LNCaP clone FGC (cell line): Measurements from ENCODE around the gene TRPC4.

Experiments used
- DNase-seq: peaks from one replicate; pipeline ENCODE4 v3.0.0-alpha.2; 2011; ENCODE audit warnings: low read depth
- H3K4me3 ChIP-seq: 2 replicates; pipeline ENCODE4 v1.5.1; 2011; ENCODE audit warnings: mild to moderate bottlenecking, low read depth, low read length, control low read depth
- TF ChIP-seq, protein P1 (sequence below): IDR thresholded peaks from 2 replicates; pipeline ENCODE4 v1.5.1; 2012; ENCODE audit warnings: mild to moderate bottlenecking; ENCODE audit not compliant: control insufficient read depth, insufficient read depth; ENCODE audit errors: extremely low read depth

TRPC4 gene

DNA sequence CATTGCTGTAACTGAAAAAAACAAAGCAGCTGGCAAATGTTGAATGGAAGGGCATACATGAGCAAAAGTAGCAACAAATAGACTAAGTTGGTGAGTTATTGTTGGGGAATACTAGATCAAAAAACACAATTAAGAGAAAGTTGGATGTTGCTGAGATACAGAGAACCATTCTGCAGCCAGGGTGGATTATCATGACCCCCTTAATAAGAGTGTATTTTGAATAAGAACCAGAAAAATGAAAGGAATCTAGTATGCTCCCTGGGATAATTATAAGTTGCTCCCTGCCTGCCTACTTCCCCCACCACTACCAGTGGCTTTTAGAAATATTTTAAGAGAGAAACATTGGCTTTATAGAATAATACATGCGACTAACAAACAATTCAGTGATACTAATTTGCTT lies 14.5 kb upstream of the TRPC4 start:
- TF ChIP-seq, protein P1, sequence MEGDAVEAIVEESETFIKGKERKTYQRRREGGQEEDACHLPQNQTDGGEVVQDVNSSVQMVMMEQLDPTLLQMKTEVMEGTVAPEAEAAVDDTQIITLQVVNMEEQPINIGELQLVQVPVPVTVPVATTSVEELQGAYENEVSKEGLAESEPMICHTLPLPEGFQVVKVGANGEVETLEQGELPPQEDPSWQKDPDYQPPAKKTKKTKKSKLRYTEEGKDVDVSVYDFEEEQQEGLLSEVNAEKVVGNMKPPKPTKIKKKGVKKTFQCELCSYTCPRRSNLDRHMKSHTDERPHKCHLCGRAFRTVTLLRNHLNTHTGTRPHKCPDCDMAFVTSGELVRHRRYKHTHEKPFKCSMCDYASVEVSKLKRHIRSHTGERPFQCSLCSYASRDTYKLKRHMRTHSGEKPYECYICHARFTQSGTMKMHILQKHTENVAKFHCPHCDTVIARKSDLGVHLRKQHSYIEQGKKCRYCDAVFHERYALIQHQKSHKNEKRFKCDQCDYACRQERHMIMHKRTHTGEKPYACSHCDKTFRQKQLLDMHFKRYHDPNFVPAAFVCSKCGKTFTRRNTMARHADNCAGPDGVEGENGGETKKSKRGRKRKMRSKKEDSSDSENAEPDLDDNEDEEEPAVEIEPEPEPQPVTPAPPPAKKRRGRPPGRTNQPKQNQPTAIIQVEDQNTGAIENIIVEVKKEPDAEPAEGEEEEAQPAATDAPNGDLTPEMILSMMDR: no peak
- no peak overlapping the region for H3K4me3 ChIP-seq
- no peak for DNase-seq

DNA sequence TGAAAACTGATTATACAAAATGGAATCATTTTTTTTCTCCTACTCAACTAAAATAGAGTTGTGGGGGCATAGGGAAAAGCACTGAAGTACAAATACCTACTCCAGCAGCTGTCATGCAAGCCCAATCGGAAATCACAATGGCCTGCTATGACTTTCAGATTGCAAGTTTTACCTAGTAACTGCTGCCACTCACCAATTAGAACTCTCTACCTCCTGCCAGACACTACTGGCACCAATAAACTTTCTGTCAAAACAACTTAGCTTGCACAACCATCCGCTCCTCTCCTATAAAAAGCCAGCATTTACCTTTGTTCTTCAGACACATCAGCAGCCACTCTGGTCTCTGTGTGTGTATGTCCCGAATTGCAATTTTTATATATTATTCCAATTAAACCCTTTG lies 9.3 kb upstream of the TRPC4 start:
- TF ChIP-seq, protein P1: no peak
- DNase-seq: peak; percentile 22
- H3K4me3 ChIP-seq: no peak overlapping the region

DNA sequence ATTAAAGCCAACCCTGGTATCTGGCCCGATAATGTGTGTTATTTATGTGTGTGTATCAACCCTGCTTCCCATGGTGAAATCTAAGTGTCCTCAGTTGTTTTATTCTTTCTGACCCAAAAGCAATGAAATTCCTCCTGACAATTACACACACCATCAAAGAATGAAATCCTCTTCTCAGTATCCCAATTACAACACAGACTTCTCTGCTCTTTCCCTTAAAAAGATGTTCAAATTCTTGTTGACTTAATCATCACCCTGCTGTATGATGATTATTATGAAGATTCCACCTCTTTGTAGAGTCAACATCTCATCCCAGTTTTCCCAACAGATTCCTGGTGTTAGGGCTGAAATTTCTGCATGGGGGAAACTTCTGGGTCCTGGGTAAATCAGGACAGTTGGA lies 8.9 kb upstream of the TRPC4 start:
- no peak for DNase-seq
- TF ChIP-seq, protein P1: no peak
- H3K4me3 ChIP-seq: no peak overlapping the region

DNA sequence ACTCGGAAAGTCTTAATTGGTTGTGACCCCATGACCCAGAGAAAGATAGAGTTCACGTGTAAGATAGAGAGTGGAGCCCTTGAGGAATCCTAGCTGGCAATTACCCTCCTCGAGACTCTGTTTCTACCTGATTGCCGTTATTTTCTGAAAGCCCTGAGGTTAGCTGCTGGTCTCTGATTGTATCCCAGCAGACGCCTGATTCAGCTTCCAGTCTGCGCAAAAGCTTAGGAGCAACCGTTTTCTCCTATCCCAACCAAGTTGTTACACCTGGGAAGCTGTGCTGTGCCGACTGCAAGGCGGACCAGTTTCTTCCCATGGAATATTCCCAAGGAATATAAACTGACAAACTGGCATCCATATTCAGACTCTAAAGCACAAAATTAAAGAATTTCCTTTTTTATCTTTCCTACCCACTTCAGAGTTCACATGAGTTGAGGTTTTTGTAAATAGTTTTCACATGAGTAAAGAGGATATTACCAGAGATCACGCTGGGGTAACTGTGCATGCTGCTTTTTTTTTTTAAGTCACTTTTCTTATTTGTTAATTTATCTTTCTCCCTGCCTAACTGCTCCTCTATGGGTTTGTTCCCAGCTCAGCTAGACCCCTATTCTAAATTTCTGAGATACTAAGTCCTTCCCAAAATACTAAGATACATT lies 1.5 kb upstream of the TRPC4 start:
- DNase-seq: no peak
- no peak overlapping the region for H3K4me3 ChIP-seq
- TF ChIP-seq, protein P1: no peak

DNA sequence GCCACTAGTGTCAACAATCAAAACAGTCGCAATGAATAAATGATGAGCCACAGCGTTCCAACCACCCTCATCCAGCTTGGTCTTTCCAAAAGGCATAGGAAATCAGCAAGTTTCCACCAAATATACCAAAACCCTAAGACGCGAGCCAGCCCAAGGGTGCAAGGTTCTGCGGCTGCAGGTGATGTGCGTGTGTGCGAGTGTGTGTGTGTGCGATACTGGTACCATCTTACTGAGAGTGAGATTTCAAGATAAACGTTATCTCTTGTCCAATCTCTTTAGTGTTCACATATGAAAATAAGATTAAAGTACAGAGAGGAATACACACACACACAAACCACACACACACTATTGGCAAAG lies 895 bp upstream of the TRPC4 start:
- H3K4me3 ChIP-seq: no peak overlapping the region
- TF ChIP-seq, protein P1: no peak

DNA sequence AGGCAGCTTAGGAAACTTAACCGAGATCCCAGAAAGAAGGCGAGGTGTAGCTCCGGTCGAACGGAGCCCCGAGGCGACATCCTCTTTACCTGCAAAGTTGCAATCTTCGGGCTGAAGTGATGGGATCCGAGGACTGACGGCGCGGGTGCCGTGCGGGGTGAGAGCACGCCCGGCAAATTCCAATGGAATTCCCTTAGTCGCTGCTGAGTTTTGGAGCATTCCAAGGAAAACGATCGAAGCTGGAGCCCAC lies 141 bp downstream of the TRPC4 start:
- DNase-seq: no peak
- TF ChIP-seq, protein P1: no peak
- H3K4me3 ChIP-seq: no peak overlapping the region

More for the DNA sequence above, 895 bp upstream of the TRPC4 start:
- no peak for DNase-seq

DNA sequence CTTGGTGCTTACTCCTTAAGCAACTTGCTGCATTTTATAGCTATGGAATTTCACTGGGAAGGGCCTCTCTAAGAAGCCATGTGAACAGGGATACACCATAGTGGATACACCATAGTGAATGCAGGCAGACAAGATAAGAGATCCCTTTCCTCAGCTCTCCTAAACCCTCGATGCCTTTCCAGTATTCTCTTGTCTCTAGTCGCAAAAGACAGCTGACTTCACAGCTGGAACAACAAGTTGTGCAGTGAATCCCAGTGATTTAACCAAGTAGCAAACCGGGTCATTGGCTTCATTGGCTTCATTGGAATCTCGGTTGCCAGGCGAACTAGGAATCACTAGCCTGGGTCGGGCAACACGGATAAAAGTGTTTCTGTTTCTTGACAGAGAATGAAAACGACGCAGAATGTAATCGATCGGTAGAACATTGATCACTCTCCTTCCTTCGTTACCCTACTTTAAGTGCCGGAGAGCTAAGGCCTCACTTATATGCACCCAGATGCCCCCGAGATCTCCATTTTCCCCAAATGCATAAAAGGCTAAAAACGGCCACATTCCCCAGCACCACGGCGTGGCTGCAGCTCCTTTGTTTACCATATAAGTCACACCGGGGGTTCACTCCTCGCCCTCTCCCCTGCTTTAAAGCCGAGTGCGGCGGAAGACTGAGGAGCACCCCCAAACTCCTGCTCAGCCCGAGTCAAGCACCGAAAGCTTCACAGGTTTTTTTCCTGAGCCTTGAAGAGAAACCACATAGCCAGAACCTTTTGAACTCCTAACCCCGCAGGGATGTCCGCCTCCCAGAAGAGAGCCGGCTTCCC lies 674 bp downstream of the TRPC4 start:
- DNase-seq: no peak
- TF ChIP-seq, protein P1: no peak

More for the DNA sequence above, 674 bp downstream of the TRPC4 start:
- no peak overlapping the region for H3K4me3 ChIP-seq
